Inflammatory macrophage treated with lipopolysaccharide for 1 hour (primary cell): Measurements from ENCODE around the gene CDH12.

Source experiments
- DNase-seq, 2 donors: peaks; one replicate each; pipeline ENCODE4 v3.0.0-alpha.2; 2020 to 2022

The CDH12 gene

GRCh38 chr5:21807953-21808352, 1045.2 kb downstream of the CDH12 start:
- DNase-seq = peak; percentile 51 to 57

DNA sequence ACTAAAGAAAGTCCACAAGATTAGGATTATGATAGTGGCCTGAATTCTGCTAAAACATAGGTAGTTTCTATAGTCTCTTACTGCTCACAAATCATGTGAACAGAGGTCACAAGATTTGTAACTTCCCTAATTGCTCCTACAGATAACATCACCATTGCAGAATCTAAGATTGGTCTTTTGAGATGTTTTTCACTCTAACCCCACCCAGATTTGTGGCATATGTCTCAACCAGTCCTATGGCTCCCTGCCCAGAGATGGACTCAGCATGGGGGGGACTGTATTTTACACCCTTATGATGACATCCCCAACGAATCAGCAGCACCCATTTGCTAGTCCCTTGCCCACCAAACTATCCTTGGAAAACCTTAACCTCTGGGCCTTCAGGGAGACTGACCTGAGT, 1046.2 kb downstream of the CDH12 start:
- DNase-seq = peak; percentile 59 to 70

DNA sequence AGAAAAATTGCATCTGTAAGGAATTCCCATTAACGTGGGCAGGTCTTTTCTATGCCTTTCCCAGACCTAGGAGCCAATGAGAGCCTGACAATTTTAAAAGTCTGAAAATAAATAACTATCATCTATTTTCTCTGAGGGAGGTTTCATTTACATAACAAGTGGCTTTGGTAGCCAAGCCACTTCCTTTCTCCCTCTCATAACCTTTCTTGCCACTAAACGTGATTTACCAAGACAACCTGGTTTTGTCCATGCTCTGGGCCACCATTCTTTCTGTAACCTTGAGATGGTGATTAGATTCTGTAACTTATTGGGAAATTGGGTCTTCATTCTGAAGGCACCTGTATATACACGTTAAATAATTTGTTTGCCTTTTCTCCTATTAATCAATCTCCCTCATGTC, 1046.9 kb downstream of the CDH12 start:
- DNase-seq = no peak

DNA sequence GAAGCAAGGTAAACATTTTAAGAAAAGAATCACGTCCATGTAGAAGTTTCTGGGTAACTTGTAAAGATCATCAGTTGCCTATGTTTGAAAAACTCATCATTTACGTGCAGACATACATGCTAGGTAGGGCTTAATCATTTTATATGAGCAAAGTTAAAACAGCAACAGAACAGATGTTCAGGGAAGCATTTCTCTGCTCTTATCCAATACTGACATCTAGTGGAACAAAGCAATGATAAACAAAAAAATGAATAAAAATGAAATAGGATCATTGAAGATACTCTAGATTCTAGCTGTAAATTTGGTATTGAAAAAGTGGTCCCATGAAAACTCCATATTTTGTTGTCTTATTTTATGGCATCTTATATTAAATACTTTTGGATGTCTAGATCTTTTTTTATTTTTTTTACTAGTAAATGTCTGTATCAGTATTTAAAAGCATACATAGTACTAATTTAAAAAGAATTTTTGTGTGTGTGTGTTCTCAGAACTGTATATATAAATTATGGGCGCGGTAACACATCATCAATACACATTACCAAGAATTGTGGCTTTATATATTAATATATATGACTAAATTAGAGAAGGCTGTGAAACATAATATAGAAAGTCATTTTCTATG, 1050.2 kb downstream of the CDH12 start:
- DNase-seq = peak in 1 of 2 donors; percentile 53

- no peak for DNase-seq
Measured at GRCh38 chr5:21802100-21802499, 1051.0 kb downstream of the CDH12 start.

GRCh38 chr5:21792748-21793147, 1060.4 kb downstream of the CDH12 start:
- DNase-seq = no peak

DNA sequence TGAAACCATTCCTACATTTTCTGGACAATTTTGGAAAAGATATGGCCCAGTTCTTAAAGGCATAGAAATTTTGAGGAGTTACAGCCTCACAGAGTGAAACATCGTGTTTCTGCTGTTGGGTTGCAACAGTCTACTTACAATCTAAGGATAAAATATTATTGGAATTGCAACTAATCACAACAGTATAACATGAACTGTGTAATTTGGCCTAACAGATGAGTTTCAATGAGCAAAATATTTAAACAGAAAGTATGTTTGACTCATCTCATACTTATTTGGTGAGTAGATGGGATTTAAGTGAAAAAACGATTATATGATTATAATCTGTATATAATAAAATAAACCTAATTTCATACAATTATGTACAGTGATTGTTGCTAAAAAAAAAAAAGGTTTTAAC, 1061.8 kb downstream of the CDH12 start:
- DNase-seq = no peak

- no peak for DNase-seq
Measured at GRCh38 chr5:21784487-21784886, 1068.7 kb downstream of the CDH12 start.

GRCh38 chr5:21783074-21783679, 1070.0 kb downstream of the CDH12 start:
- no peak for DNase-seq

GRCh38 chr5:21776466-21776865, 1076.7 kb downstream of the CDH12 start:
- DNase-seq = no peak

DNA sequence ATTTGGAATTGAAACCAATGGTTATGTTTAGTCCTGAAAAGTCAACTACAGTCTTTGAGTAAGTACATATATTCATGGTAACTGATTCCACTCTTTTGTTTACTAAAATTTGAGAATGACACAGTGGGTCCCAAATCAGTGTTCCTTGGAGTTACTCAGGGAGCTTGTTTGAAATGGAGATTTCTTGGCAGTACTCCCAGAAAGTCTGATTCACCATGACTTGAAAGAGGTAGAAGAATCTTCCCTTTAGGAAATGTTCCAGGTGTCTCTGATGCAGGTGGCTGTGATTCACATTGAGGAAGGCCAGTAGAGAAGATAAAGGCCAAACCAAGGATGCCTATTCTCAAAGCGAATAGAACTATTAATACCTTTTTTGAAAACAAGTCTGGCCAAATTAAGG, 1078.3 kb downstream of the CDH12 start:
- DNase-seq = no peak

DNA sequence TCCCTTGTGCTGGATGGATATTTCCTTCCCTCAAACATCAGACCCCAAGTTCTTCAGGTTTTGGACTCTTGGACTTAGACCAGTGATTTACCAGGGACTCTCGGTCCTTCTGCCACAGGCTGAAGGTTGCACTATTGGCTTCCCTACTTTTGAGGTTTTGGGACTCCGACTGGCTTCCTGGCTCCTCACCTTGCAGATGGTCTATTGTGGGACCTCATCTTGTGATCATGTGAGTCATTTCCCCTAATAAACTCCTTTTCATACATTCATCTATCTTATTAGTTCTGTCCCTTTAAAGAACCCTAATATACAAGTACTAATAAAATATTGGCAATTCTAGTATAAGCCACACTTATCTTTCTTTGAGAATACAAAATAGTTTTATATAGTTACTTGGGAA, 1078.9 kb downstream of the CDH12 start:
- no peak for DNase-seq

- DNase-seq = no peak
Measured at GRCh38 chr5:21773456-21773855, 1079.7 kb downstream of the CDH12 start.

DNA sequence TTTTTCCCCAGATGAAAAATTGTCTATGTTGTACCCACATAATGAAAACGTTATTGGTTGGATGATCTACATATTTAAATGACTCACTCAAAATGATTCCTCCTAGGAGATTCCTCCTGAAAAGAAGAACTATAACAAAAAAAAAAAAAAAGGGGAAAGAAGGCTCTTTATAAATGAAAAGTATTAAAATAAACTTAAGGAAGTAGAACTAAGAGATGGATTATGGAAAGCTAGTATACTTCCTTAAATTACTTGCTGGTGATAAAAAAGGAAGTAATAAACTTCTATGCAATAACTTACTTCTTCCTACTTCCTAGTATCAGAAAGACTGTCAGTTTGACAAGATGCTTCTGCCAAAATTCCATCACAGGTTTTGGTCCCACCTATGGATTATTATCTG, 1087.7 kb downstream of the CDH12 start:
- peak; percentile 19 to 33 for DNase-seq

DNA sequence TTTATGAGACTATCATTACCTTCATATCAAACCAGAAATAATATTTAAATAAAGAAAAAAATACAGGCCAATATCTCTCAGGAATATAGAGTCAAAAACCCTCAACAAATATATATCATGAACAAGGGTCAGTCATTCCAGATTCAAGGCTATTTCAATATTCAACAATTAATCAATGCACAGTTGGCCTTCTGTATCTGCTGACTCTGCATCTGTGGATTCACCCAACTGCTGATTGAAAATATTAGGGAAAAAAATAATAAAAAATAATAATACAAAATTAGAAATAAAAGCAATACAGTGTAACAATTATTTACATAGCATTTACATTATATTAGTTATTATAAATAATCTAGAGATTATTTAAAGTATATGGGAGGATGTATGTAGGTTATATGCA, 1114.0 kb downstream of the CDH12 start:
- no peak for DNase-seq

GRCh38 chr5:21723500-21723899, 1129.6 kb downstream of the CDH12 start:
- no peak for DNase-seq

DNA sequence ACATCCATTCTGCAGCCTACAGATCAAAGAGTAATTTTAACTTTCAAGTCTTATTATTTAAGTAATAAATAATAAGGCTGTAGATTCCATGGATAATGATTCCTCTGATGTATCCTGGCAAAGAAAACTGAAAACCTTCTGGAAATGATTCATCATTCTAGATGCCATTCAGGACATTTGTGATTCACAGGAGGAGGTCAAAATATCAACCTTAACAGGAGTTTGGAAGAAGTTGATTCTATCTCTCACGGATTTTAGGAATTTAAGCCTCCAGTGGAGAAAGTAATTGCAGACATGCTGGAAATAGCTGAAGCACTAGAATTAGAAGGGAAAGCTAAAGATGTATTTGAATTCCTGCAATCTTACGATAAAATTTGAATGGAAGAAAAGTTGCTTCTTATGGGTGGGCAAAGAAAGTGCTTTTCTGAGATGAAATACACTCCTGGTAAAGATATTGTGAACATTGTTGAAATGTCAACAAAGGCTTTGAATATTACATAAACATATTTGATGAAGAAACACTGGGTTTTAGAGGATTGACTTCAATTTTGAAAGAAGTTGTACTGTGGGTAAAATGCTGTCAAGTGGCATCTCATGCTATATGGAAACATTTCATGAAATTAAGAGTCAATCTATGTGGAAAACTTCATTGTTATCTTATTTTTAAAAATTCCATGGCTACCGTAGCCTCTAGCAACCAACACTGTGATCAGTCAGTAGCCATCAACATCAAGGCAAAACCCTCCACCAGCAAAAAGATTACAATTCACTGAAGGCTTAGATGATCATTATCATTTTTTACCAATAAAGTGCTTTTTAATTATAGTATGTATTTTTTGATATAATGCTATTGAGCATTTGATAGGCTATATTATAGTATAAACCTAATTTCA, 1141.0 kb downstream of the CDH12 start:
- no peak for DNase-seq

- no peak for DNase-seq
Measured at GRCh38 chr5:21709770-21710169, 1143.4 kb downstream of the CDH12 start.

DNA sequence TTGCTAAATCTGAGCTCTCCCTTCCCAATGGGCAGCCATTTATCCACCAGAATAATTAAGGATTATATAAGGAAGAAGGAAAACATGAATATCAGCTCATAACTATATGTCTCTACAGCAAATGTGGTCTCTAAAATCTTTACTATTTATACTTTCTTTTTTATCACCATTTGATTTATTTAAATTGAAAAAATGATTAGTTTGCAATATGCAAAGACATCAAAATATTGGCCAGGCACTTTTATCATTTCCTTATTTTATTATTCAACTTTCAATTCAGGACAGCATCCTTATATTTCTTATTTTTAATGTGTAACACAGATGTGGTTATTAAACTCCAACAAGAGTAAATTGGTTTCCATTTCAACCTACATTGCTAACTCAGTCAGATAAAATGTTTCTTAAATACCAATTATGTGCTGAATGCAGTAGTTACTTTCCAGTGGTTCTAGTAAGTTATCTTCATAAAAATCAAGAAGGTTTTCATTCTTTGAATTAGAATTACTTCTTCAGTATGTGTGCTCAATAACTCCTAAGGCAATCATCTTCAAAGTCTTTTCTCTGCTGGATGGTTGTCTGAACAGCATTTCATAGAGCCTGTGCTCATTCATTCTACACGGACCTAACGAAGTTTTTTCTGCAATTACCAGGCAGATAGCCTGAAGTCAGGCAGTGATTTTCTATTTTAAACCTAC, 1148.0 kb downstream of the CDH12 start:
- no peak for DNase-seq

GRCh38 chr5:21701317-21701716, 1151.8 kb downstream of the CDH12 start:
- no peak for DNase-seq
